Endothelial cell of coronary artery (primary cell): Measurements from ENCODE around the gene TRAK1. TPM values are rescaled to one million over a fixed set of nuclear protein-coding genes. Genes with fewer than 3 reads are reported as not detected.

ENCODE experiments used
- total RNA-seq: library from RNA; depleted of rRNA; stranded (reverse); fragments of >200 nt; gene quantifications from 2 replicates; pipeline ENCODE4 v1.2.3, GENCODE V29; 2014

The TRAK1 gene
- total RNA-seq = 34.6 and 38.9 TPM in 2 replicates

GRCh38 chr3:42090973-42091731 lies at the start of gene TRAK1:
TSS of gene TRAK1 (plus strand) at chr3:42091357. CDS start at chr3:42091470, 113 bp downstream.

GRCh38 chr3:42266085-42266484 lies 174.9 kb downstream of the TRAK1 start, which contains the start of gene CCK:
TSS of gene CCK (minus strand) at chr3:42266185. CDS start at chr3:42263630, 2,555 bp downstream.

Other genes with a start within 250 kb of the TRAK1 start
- gene ULK4, start 129.3 kb upstream of the TRAK1 start, total RNA-seq = 7.6 and 21.5 TPM in 2 replicates
- not detected in 2 replicates for gene CCK, start 174.8 kb downstream of the TRAK1 start, total RNA-seq